HG03342 (cell line): ENCODE measurements around the gene PGM5.
"Not testable (repeated sequence)": the region's sequence is repeated elsewhere in the genome, so short reads cannot be mapped to it uniquely, and the experiment has no call there.

Experiments used
- ATAC-seq: cut with Tn5 transposase; IDR thresholded peaks from one replicate; pipeline ENCODE4 v1.9.1; 2021; ENCODE audit warnings: mild to moderate bottlenecking, moderate library complexity; ENCODE audit not compliant: unreplicated experiment

Gene PGM5

DNA sequence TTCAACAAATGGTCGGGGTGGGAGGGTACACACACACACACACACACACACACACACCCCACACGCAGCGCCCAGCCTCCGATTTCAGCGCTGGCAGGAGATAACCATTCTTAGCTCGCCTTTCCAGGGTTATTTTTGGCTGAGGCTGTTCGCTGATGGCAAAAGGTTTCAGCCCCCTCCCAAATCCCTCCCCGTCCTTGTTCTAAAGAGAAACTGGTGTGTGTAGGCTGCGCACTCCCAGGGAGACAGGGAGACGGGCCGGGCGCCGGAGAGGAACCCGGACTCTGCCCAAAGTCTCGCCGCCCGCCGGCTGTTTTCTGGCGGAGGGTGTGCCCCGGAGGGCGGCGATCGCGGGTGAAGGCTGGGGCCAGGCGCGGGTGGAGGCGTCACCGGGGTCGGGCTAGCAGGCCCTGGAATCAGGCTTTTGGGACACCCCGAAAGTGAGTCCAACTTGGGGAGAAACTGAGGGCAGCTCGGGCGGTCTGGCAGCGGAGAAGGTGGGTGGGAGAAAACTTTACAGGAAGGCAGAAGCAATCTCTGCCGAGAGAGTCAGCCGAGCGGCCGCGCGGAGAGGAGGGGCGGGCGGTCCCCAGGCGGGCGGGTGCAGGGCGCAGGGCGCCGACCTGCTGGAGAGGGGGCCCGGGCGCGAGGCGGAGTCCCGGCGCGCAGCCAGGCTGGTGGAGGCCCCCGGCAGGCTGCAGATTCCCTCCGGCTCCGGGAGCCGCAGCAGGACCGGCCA, at the start of gene PGM5:
PGM5 (plus strand) TSS at position 232 of the 739 bp plus-strand sequence. CDS start 517 bp downstream, outside the sequence.
- not testable (repeated sequence) for ATAC-seq

DNA sequence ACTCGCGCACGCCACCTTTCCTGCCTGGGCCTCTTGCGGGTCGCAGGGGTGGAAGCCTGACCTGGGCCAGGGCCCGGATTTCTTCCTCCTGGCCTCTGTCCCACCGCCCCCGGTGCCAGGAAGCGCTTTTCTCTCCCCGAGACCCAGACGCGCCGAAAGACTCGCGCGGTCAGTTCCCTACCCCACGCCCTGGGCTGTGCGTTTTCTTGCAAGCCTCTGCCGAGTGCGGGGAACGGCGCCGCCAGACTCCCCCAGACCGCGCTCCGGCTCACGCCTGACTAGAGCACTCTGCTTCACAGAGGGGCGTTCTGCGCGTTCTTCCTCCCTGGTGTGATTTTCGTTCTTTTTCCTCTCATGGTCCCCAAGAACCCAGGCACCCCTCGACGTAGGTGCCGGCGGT, 49.3 kb upstream of the PGM5 start:
- ATAC-seq = not testable (repeated sequence)

DNA sequence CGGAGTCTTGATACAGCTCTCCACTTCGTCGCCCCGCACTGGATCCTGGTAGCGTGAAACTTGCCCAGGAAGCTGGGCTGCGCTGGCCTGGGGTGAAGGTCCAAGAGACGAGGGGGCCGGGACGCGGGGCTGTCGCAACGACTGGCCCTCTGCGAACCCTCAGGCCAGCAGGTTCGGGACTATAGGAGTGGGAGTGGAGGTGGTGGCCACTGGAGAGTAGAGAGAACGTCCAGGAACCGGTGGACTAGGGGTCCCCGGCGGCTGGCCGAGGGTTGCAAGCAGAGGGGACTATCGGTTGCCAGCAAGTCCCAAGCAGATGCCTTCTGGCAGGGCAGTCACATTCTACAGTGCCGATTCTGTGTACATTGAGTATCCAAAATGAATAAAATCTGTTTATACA, 48.8 kb upstream of the PGM5 start:
- not testable (repeated sequence) for ATAC-seq

DNA sequence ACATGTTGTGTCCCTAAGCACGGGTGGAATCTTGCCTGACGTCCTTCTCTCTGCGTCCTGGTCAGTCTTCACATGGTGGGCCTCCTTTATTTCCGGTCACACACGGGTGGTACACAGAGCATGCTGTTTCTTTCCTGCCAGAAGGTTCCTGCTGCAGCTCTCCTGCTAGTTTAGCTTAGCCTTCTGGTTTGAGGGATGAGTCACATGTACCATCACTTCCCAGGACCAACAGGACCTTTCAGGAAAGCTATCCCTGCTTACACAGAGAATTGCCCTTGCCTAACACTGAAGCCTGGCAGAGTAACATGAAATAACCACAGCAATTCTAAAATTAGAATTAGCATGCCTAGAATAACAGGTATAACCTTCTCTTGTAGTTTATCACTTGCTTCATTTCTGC, 45.2 kb upstream of the PGM5 start:
- not testable (repeated sequence) for ATAC-seq

DNA sequence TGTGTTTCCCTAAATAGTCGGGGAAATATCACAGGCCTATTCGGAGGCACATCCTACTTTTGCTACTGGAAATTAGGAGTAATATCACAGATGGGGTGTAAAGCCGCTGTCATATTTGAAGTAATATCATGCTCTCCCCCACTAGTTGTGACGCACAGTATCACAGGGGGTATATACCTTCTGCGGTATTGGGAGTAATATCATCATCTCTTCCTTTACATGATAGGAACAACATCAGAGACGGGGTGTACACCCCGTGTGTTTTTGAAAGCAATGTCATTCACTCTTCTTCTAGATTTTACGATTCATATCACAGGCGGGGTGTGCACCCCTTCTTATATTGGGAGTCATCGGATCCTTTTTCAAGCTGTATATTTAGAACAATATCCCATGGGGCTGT, 38.2 kb upstream of the PGM5 start:
- not testable (repeated sequence) for ATAC-seq

DNA sequence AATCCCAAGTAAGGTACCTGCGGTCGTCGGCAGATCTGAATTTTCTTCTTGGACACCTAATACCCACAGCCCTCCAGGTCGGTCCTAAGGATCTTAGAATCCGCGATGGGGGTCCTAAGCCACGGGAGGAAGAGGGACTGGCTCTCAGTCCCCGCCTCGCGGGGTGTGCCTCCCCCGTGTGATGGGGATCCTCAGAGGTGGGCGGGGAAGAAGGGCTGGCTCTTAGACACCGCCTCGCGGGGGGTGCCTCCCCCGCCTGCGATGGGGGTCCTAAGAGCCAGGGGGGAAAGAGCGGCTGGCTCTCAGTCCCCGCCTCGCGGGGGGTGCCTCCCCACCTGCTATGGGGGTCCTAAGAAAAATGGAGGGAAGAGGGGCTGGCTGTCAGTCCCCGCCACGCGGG, 32.7 kb upstream of the PGM5 start:
- not testable (repeated sequence) for ATAC-seq

DNA sequence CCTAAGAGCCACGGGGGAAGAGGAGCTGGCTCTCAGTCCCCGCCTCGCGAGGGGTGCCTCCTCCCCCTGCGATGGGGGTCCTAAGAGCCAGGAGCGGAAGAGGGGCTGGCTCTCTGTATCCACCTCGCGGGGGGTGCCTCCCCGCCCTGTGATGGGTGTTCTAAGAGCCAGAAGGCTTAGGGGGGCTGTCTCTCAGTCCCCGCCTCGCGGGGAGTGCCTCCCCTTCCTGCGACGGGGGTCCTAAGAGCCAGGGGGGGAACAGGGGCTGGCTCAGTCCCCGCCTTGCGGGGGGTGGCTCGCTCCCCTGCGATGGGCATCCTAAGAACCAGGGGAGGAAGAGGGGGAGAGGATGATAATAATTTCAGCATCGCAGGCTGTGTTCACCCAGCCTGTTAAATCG, 31.9 kb upstream of the PGM5 start:
- ATAC-seq = not testable (repeated sequence)

DNA sequence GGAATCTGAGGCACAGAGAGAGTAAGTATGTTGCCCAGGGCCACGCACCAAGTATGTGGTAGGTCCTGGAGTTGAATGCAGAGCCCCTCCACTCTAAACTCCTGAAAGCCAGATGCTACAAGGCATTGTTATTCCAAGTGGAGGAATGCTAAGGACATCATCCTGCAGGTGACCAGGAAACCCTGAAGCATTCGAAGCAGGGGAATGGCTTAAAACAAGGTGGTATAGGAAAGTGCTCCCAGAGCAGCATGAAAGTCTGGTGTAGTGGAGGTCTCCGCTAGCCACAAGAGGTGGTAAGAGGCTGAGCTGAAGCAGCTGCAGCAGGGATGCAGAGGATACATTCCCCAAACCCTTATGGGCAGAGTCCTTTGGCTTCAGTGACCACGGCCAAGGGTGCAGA, 27.3 kb upstream of the PGM5 start:
- ATAC-seq = not testable (repeated sequence)

DNA sequence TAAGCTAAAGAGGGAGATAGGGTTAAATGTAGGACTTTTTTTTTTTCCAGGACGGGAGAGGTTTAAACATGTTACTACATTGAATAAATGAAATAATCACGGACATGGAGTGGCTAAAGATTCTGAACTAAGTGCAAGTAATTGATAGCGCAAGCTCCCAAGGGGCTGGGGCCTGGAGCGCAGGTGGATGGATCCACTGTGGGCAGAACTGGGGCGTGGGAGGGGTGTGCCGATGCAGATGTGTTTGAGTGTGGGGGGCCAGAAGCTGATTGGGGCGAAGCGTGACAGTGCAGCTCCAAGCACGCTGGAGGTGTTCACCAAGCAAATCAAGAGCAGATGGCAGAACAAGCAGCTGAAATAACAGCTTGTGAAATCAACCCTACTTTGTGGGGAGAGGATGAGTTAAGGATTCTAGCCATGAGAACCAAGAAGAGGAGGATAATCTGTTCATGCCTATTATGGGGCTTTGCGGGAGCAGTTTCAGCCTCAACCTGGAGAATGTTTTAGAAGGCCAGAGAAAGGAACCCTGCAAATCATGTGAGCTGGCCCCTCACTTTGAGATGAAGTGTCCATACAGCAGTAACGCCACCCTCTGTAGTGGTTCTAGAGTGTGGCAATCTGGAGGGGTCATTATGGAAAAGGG, 25.8 kb upstream of the PGM5 start:
- ATAC-seq = not testable (repeated sequence)

DNA sequence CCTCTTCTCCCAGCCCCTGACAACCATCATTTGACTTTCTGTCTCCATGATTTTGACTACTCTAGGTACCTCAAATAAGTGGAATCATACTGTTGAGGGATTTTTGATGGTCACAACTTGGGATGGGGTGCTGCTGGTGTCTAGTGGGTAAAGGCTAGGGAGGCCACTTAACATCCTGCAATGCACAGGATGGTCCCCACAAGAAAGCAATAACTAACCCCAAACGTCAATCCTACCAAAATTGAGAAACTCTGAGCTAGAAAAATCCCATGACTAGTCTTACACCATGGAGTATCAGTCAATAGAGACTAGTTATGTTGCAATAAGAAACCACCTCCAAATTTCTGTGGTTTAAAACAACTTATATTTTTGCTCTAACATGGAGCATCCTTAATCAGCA, 24.3 kb upstream of the PGM5 start:
- ATAC-seq = not testable (repeated sequence)

DNA sequence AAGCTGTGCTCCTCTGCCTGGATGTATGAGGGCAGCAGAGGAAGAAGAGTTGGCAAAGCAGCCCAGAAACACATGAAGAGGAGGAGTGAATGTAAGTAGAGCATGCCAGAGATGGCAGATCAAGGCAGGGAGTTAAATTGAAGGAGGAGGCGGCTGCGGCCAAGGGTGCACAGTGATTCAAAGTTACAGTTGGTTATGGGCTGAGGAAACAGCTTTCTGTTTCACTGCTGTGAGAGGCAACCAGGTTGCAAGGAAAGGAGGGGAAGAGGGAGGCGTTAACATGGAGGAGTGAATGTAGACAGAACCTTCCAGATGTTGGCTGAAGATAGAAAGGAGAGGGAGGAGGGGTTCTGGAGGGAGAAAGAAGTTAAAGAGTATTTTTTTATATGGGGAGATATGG, 20.5 kb upstream of the PGM5 start:
- ATAC-seq = not testable (repeated sequence)

DNA sequence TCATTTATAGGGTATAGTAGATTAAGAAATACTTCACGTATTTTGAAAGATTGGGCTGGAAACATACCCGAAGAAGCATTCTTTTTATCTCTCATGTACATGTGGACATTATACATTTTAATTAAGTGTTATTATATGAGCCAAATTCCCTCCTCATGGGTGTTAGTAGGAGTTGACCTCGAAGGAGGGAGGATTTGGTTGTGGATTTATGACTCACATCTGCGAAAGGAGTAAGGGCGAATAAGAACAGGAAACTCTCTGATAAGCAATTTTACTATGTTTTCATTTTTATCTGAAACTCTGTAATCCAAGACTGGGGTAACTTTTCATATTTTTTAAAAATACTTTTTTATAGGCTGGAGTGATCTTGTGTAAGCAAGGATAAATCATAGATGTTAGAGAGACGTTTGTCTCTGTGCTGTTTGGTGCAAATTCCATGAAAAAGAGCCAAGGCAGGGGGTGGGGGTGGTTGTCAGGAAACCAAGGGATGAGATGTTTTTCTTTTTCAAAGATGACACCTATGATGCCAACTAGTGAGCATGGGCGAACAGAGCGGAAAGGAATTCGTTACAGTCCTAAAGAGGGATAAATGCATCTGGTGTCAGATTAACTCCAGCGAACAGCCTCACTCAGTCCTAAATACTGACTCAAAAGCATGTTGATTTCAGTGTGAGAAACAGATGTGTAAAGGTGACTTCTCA, 19.6 kb upstream of the PGM5 start:
- ATAC-seq = not testable (repeated sequence)

DNA sequence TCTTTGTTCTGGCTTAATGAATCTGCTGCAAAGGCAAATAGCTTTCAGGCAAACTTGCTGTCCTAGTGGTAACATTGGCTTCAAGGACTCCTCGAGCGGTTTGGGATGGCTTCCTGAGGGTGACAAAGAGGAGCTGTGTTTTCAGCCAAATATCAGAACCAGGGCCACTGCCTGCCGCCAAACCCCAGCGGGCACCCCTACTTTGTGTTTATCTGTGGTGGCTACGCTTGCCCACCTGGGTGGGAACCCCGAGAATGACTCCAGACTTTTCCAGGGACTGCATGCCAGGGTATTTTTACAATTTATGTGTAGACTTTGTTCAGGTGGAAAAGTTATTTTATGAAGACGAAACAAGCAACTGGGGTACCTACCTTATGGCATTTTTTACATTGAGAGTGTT, 18.4 kb upstream of the PGM5 start:
- ATAC-seq = not testable (repeated sequence)

DNA sequence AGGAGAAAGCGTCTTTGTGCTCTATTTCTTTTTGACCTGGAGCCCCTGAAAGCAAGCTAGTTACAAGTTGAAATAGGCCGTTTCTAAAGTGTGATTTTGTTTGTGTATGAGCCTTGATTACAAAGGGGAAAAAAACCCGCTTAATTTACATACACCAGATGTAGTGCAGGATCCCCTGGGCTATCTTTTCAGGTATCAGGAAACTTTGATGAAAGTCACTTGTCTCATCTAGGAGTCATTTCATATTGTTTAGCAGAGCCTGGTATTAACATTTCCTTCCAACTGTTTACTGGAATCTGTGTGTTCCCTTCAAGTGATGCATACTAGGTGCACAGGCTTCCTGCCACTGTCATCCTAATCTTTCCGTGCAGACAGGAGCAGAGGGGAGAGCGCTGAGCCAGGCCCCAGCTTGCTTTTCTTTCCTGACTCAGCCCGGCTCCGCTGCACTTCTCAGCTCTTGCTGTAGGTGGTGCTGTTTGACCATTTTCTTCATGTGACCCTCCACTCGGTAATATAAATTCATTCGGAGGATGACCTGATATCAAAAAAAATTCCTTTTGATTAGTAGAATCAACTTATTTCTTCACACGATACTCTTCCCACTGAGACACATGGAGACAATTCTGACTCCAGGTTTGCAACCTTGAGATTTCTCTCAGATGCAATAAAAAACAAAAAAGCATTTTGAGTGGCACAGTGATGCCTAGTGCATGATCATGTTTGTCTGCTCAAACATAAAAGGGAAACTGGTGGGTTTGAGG, 14.0 kb upstream of the PGM5 start:
- ATAC-seq = peak; percentile 81

DNA sequence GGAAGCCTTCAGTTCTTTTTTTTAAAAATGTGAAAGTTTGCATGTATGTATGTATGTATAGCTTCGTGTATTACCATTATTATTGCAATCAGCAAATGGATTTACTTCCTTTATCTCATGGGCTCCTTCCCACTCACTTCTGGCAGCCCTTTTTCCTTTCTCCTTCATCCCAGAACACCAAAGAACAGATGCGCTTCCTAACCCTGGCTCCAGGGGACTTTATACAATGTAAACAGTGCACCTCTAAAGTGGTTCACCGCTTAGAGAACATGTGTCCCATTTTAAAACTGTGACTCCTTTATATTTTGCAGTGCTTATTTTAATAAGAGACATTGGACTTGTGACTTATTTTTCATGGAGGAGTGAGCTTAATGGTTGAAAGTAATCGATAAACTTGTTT, 13.2 kb upstream of the PGM5 start:
- ATAC-seq = not testable (repeated sequence)

DNA sequence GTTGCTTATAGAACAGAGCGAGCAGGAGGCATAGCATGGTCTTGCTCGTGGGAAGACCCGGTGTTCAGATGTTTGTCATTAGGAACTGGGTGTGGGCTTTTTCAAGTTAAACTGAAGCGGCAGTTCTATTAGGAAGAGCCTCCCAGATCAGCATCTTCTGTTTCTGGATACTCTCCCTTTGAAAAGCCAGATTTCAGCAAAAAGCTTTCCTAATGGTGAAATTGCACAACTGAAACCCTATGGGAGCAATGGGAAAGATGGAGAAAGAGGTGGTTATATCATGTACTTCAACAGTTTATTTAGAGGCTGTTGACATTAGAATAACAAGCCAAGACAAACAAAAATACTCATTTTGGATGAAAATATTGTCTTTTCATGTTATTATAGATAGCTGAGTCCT, 12.4 kb upstream of the PGM5 start:
- ATAC-seq = not testable (repeated sequence)

DNA sequence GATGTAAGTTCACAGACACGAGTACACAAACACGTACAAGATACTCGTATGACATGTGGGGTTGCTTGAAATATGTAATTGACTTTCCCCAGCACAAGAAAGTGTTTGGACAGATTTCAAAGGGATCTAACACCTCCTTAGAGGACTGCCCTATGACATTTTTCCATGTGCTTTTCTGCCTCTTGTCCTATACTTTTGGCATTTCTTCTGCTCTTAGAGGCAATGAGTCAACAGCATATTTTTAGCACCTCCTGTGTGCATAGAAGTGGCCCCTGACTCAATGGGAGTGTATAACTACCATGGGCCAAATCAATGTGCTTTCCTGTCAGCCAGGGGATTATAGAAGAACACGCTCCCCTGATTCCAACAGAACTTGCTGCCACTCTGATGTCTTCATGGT, 4.7 kb upstream of the PGM5 start:
- ATAC-seq = not testable (repeated sequence)

DNA sequence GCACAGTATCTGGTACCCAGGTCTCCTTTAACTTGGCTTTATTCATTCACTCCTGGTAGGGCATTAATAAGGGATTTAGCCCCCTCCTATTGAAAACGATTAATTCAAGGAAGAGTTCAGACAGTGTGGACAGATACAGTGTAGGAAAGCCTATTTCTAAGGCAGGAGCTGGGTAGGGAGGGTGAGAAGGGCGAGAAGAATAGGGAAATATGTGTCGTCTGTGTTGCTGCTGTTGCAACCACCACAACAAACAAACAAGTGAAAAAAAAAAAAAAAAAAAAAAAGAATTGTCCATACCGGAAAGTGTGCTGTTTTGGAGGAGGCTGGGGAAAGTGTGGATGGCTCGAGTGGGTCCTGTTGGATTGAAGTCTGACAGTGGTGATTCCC, 425 bp upstream of the PGM5 start:
- not testable (repeated sequence) for ATAC-seq

DNA sequence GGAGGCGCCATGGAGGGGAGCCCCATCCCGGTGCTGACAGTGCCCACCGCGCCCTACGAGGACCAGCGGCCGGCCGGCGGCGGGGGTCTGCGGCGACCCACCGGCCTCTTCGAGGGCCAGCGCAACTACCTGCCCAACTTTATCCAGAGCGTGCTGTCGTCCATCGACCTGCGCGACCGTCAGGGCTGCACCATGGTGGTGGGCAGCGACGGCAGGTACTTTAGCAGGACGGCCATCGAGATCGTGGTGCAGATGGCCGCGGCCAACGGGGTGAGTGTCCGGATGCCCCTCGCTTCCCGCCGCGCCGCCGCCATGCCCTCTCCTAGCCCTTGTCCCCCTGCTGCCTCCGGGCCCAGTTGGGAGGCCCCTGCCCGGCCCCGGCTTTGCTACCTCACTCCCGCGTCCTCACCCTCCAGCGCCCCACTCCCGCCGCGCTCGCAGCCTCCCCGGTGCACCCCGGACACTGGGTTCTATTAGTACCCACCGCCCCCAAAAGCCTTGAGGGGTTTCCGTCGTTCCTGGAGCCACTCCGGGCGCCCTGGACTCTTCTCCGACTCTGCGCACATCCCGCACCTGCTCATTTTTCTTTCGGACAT, 806 bp downstream of the PGM5 start:
- not testable (repeated sequence) for ATAC-seq

DNA sequence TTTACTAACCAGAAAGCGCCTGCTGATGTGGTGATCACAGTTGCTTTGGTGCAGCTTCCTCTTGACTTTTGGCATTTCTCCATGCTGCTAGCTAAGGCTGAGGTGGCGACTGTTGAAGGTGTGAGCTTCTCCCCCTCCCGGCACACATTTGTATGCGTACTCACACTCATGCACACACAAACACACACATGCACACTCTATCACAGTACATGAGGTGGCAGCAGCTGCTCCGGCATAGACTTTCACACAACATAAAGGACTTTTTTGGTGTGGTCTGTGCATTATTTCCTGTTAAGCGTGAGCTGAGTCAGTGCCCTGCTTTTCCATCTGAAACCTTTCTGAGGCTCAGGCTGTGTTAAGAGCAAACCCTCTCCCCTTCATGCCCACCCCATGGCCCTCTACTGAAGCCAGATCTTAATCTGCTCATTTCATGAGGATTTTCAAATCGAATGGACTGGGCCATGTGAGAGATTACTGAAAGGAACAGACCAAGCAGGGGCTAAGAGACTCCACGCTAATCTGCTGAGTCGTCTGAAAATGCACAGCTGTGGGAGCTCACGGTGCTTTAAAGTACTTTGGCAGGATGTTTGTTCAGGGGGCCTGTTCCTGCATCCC, 10.6 kb downstream of the PGM5 start:
- ATAC-seq = not testable (repeated sequence)
